Mesothelial cell of epicardium (in vitro differentiated cells): ENCODE data around the gene CXCL14. TPM values are rescaled to one million over a fixed set of nuclear protein-coding genes. Genes with fewer than 3 reads are reported as not detected.

Source experiments
- DNase-seq, 2 experiments: peaks; one replicate each; pipeline ENCODE4 v3.0.0; 2021; ENCODE audit warnings: low spot score in 2 of 2; ENCODE audit not compliant: unreplicated experiment in 2 of 2
- H3K27ac Mint-ChIP-seq: 2 replicates; pipeline ENCODE4 v1.8.0; 2021; ENCODE audit warnings: mixed read lengths
- H3K27me3 Mint-ChIP-seq: 2 replicates; pipeline ENCODE4 v1.8.0; 2021; ENCODE audit warnings: low read depth, mixed read lengths
- H3K36me3 Mint-ChIP-seq: 2 replicates; pipeline ENCODE4 v1.8.0; 2021; ENCODE audit warnings: mixed read lengths
- H3K4me1 Mint-ChIP-seq: 2 replicates; pipeline ENCODE4 v1.8.0; 2021; ENCODE audit warnings: mixed read lengths
- H3K4me3 Mint-ChIP-seq: 2 replicates; pipeline ENCODE4 v1.8.0; 2021; ENCODE audit warnings: mild to moderate bottlenecking, moderate library complexity, mixed read lengths
- H3K9me3 Mint-ChIP-seq: 2 replicates; pipeline ENCODE4 v1.8.0; 2021; ENCODE audit warnings: mixed read lengths
- CTCF ChIP-seq: fragments of 200-600 bp; sonication (generic); IDR thresholded peaks from one replicate; pipeline ENCODE4 v1.5.0; 2021; ENCODE audit warnings: antibody characterized with exemption; ENCODE audit not compliant: unreplicated experiment
- total RNA-seq: library from RNA; stranded (reverse); gene quantifications from 3 replicates; pipeline ENCODE4 v1.2.1, GENCODE V29; 2021

Gene CXCL14
- total RNA-seq, 1 donor from 2014 or later: 56.5 TPM

- peaks cover 24% of the 10 kb centered on the region for H3K27me3 Mint-ChIP-seq
Observed at GRCh38 chr5:135557076-135557838, 21.5 kb downstream of the CXCL14 start.

GRCh38 chr5:135556620-135557019, 22.2 kb downstream of the CXCL14 start:
- no peak for DNase-seq
- peaks cover 29% of the 10 kb centered on the region for H3K27me3 Mint-ChIP-seq
- no peaks in the 10 kb centered on the region for H3K36me3 Mint-ChIP-seq
- no peak for TF ChIP-seq CTCF
- no peak overlapping the region for H3K4me3 Mint-ChIP-seq
- no peak overlapping the region for H3K27ac Mint-ChIP-seq
- peaks cover 5% of the 10 kb centered on the region for H3K4me1 Mint-ChIP-seq
- H3K9me3 Mint-ChIP-seq: no peaks in the 10 kb centered on the region

More at GRCh38 chr5:135557076-135557838, 21.5 kb downstream of the CXCL14 start:
- Mint-ChIP-seq H3K4me3 (no peak overlapping the region), H3K27ac (no peak overlapping the region), H3K9me3 (no peaks in the 10 kb centered on the region), H3K4me1 (peaks cover 11% of the 10 kb centered on the region), H3K36me3 (no peaks in the 10 kb centered on the region)
- no peak for DNase-seq
- no peak for TF ChIP-seq CTCF

- DNase-seq: no peak
- H3K4me1 Mint-ChIP-seq: peaks cover 1% of the 10 kb centered on the region
- H3K27me3 Mint-ChIP-seq: peaks cover 35% of the 10 kb centered on the region
- H3K36me3 Mint-ChIP-seq: no peaks in the 10 kb centered on the region
- no peak for TF ChIP-seq CTCF
- H3K27ac Mint-ChIP-seq: no peak overlapping the region
- H3K9me3 Mint-ChIP-seq: no peaks in the 10 kb centered on the region
- no peak overlapping the region for H3K4me3 Mint-ChIP-seq
Observed at GRCh38 chr5:135555530-135555929, 23.3 kb downstream of the CXCL14 start.

- Mint-ChIP-seq H3K36me3 (no peaks in the 10 kb centered on the region), H3K27ac (no peak overlapping the region), H3K27me3 (peaks cover 50% of the 10 kb centered on the region), H3K4me3 (peak overlapping the region; percentile 24), H3K4me1 (peaks cover 1% of the 10 kb centered on the region), H3K9me3 (no peaks in the 10 kb centered on the region)
- no peak for DNase-seq
- no peak for TF ChIP-seq CTCF
Observed at GRCh38 chr5:135553688-135554462, 24.9 kb downstream of the CXCL14 start.

GRCh38 chr5:135551593-135552447, 27.0 kb downstream of the CXCL14 start:
- peaks cover 66% of the 10 kb centered on the region for H3K27me3 Mint-ChIP-seq

More at GRCh38 chr5:135551593-135552447, 27.0 kb downstream of the CXCL14 start:
- H3K9me3 Mint-ChIP-seq: no peaks in the 10 kb centered on the region
- peaks cover 1% of the 10 kb centered on the region for H3K4me1 Mint-ChIP-seq
- H3K27ac Mint-ChIP-seq: no peak overlapping the region
- DNase-seq: peak; percentile 57 to 82
- H3K36me3 Mint-ChIP-seq: no peaks in the 10 kb centered on the region
- TF ChIP-seq CTCF: peak; percentile 90
- no peak overlapping the region for H3K4me3 Mint-ChIP-seq
